ENCODE data around the gene ATP1B1. TPM values are rescaled to one million over a fixed set of nuclear protein-coding genes. Genes with fewer than 3 reads are reported as not detected.
"Not testable (repeated sequence)": the region's sequence is repeated elsewhere in the genome, so short reads cannot be mapped to it uniquely, and the experiment has no call there.

ATP1B1 gene
- total RNA-seq, 1 experiment from 2014 or later: 86.4 TPM

- DNase-seq (ENCODE audit: low spot score): no peak
Measured at GRCh38 chr1:169142129-169142528, 35.6 kb downstream of the ATP1B1 start.

- DNase-seq (ENCODE audit: low spot score): no peak
Measured at GRCh38 chr1:169143346-169143745, 36.9 kb downstream of the ATP1B1 start.

DNA sequence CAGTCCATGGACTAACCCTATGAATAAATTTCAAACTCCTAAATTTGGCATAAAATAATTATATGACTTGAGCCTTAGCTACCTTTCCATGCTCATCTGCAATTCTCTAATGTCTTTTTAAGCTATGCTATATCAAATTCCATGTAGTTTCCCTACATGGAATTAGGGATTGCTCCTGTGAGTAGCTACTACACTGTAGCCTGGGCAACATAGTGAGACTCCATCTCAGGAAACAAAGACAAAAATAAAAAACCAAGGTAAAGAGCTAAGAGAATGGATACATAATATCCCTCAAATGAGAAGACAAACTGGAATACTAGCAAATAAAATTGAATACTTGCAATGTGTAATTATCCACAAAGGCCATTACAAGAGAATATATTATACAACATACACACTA is 37.5 kb downstream of the ATP1B1 start:
- DNase-seq (ENCODE audit: low spot score): no peak

DNA sequence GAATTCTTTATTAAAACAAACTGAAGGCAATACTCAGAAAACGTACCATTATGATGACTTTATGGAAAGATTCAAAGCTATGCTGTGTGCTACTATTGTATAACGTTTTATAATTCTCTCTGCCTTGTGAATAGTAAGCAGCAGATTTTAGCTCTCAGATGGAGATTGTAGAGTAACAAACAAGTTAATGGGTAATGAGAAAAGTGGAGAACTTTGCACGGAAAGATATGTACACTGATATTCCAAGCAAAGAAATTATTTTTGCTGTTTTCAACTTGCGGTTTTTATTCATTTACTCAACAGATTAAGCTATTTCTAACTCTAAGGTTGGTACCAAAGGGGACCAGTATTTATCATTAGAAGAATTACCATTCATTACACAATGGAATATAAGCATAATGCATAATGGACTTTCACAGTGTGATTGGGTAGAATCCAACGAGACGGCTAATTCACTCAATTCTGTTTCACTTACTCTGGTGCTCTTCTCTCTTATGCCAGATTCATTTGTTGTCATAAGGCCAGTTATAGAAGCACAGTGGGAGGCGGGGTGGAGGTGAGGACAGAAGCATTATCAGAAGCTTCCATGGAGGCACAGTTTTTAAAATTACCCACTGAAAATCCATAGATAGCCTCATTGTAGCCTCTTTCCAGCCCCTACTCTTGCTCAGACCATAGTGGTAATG is 38.6 kb downstream of the ATP1B1 start:
- DNase-seq (ENCODE audit: low spot score): no peak

- DNase-seq (ENCODE audit: low spot score): no peak
Measured at GRCh38 chr1:169146576-169147214, 40.2 kb downstream of the ATP1B1 start.

DNA sequence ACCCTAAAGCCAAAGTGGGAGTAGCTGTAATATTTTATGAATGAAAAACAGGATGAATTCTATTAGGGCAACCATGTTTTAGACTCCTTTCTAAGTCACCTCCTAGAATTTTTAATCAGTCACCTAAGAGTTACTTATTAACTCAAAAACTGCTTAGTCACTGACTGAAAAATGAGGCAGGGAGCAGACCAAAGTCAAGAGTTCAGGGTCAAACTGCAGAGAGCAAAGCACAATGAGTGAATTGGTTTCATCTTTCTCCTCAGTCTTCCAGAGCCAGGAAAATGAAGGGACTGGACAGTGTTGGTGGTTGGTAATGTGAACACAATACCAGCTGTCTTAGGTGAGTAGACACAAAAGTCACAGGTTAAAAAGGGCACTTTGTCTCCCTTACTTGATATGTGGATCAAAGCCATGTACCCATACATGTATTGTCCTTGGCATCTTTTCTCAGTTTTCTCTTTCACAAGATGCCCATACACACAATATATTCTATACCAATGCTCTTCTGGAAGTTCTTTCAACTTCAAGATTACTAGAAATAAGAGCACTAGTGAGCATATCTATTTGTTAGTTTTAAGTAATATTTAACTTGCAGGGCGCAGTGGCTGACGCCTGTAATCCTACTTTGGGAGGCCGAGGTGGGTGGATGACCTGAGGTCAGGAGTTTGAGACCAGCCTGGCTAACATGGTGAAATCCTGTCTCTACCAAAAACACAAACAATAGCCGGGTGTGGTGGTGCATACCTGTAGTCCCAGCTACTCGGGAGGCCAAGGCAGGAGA is 42.2 kb downstream of the ATP1B1 start:
- DNase-seq (ENCODE audit: low spot score): peak; percentile 71

DNA sequence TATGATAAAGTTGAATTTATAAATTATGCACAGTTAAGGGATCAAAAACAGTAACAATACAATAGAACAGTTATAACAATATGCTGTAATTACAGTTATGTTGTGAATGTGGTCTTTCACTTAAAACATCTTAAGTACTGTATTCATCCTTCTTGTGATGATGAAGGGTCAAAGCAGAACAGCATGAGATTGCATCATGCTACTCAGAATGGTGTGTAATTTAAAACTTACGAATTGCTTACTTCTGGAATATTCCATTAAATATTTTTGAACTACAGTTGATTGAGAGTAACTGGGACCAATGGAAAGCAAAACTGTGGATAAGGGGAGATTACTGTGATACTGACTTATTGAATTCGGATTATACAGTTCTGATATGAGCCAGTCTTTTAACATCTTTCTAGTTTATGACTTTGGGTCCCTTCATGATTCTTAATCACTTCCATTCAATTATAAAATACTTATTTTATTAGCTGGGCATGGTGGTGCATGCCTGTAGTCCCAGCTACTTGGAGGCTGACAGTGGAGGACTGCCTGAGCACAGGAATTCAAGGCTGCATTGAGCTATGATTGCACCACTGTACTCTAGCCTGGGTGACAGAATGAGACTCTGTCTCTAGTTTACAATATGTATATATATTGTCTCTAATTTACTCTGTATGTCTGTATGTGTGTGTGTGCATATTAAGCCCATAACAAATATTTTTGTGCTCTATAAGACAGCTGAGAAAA is 43.2 kb downstream of the ATP1B1 start:
- DNase-seq (ENCODE audit: low spot score): no peak

DNA sequence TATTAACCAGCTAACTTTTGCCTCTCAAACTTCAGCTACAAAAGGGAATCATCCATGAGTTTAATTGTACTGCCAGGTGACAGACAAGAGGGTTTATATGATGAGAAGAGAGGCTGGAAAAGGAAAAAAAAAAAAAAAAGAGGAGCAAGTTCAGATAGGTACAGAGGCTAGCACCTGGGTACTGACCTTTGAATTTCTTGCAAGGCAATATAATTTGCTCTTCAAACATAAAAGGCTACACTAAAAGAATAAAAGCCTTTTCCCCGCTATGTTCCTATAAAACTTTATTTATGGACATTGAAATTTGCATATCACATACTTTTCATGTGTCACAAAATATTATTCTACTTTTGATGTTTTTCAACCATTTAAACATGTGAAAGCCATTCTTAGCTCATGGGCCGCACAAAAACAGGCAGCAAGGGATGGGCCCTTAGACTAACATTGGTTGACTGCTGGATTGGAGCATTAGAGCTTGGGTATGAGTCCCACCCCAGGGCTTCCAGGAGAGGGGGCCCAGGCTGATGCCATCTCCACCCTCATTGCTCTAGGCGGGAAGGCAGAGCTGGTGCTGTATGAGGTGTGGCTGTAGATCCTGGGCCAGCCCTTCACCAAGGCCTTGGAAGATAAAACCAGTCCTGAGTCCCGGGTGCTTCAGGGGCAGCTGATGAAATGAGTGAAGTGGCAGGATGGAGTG is 44.3 kb downstream of the ATP1B1 start:
- no peak for DNase-seq (ENCODE audit: low spot score)

DNA sequence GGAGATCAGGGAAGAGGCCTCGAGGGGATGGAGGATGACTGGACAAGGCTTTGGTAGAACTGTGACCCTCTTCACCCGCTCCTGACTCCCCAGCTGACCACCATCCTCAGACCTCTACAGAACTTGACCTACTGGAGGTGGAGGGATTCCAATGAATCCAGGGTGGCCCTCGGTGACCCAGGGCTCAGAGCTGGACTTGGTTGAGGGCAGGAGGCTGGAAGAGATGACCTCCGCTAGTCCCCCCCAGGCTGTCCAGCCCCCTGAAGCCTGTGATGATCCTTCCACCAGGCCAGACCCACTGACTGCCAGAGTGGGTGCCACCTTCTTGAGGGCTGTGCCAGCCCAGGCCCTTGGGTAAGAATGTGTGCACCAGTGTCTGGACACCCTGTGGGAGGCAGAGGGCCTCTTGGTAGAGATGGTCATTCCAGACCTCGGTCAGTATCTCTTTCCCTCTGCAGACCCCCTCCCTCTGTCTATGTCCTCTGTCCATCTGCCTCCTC is 44.9 kb downstream of the ATP1B1 start:
- DNase-seq (ENCODE audit: low spot score): no peak

GRCh38 chr1:169155675-169156074 is 49.2 kb downstream of the ATP1B1 start:
- DNase-seq (ENCODE audit: low spot score): no peak

DNA sequence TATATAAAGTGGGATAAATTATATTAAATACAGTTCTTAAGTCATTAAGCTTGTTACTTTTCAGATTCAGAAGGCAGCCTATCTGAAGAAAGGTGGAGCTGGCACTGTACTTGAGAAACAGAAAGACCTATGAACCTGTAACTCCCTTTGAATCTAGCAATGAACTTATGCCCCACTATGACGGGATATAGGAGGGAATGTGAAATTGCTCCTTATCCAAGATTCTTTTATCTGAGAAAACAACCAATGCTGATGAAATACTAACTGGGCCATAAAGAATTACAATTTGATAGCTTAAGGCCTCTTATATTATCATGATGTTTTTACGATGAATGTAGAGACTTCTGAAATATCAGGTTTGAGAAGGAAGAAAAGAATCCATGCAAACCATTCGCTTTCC is 50.1 kb downstream of the ATP1B1 start:
- DNase-seq (ENCODE audit: low spot score): no peak

DNA sequence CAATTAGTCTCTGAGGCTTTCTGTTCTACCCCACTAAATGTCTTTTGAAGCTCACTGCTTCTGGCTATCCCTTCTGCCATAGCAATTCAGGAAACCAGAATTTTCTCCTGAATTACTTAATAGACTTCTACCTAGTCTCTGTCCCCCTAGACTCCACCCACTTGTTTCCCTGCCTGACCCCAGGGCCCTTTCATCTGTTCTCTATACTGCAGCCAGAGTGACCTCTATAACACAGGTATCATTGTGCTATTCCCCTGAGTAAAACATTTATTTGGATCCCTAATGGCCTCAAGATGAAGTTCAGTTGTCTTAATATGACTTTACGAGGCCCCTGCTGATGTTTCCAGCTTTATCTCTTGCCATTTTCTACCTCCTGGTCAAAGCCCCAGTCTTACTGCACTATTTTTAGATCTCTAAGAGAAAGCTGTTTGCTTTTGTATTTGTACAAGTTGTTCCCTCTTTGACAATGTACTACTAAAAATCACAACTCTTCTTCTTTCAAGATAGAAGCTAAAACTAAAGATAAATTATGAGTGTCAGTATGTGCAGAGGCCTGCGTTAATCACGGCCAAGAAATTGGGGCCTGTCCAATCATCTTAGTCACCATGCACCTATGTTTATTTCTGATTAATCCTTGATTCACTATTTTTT is 54.5 kb downstream of the ATP1B1 start:
- no peak for DNase-seq (ENCODE audit: low spot score)

DNA sequence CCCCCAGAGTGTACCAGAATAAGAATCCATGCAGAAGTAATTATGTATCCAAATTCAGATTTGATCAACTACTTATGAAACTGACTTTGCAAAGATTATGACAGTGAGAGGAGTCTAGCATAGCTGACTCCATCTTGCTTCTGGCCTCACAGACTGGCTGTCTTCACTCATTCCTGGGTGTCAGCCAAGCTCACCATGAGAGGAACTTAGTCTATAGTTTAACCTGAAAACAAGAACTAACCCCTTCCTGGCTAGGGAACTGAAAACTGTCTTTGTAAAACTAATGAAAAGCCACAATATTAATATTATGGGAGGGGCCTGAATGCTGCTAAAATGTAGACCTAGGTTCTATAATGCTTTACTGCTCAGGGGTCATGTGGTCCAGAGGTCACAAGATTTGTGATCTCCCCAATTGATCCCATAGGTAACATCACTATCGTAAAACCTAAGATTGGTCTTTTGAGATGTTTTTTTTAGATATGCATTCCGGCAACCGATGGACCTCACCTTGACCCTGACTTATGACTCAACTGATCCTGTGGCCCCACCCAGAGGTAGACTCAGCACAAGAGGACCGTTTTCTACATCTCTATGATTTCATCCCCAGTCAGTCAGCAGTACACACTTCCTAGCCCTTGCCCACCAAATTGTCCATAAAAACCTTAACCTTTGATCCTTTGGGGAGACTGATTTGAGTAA is 55.2 kb downstream of the ATP1B1 start:
- no peak for DNase-seq (ENCODE audit: low spot score)

DNA sequence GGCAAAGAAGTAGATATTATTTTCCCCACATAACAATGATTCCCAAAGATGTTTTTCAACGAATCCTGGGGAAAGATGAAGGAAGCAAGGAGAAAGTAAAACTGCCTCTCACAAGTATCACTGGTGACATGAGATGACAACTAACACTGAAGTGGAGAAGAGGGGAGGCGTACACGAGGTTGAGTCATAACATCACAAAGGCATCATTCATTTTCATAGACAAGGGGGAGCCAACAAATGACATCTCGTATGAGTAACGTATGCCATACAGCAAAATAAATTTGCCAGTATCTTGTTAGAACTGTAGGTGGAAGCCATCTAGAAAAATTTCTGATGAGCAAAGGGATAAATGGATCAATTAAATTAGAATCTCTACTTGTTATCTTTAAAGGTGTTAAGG is 56.6 kb downstream of the ATP1B1 start:
- DNase-seq (ENCODE audit: low spot score): no peak

DNA sequence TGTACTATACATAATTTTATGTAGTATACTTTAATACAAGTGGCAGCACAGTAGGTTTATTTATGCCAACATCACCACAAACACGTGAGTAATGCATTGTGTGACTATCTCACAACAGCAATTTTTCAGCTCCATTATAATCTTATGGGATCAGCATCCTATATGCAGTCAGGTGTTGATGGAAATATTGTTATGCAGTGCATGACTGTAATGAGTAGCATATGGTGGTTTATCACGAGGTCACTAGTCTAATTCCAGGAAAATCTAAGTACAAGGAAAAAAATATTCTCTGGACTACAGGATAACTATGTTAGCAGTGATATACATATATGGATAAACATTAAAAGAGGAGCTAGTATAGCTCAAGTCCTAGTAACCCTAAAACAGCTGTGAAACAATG is 69.0 kb downstream of the ATP1B1 start:
- no peak for DNase-seq (ENCODE audit: low spot score)

DNA sequence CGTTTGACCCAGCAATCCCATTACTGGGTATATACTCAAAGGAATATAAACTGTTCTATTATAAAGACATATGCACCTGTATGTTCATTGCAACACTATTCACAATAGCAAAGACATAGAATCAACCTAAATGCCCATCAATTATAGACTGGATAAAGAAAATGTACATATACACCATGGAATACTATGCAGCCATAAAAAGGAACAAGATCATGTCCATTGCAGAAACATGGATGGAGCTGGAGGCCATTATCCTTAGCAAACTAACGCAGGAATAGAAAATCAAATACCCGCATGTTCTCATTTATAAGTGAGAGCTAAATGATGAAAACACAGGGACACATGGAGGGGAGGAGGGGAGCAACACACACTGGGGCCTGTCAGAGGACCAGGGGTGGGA is 72.9 kb downstream of the ATP1B1 start:
- not testable (repeated sequence) for DNase-seq (ENCODE audit: low spot score)

- DNase-seq (ENCODE audit: low spot score): no peak
Measured at GRCh38 chr1:169180174-169180573, 73.7 kb downstream of the ATP1B1 start.
